Measurements from ENCODE around the gene NRBP1. TPM values are rescaled to one million over a fixed set of nuclear protein-coding genes. Genes with fewer than 3 reads are reported as not detected.

The NRBP1 gene
- total RNA-seq = 10 to 100 TPM; 51.3 to 75.9 (median 63.6) TPM

GRCh38 chr2:27428213-27428977 lies at the start of gene NRBP1:
Gene NRBP1 (plus strand): TSS chr2:27428631. CDS start chr2:27433274, 4,643 bp downstream.
- H3K27me3 ChIP-seq = no peaks in the 10 kb centered on the region
- H3K27ac ChIP-seq = peak within 1 kb of the TSS; percentile 95 to 100 (median 98)
- H3K9me3 ChIP-seq = no peaks in the 10 kb centered on the region
- peak within 1 kb of the TSS; percentile 78 to 99 (median 86) for H3K4me3 ChIP-seq
- peak; percentile 96 to 97 for TF ChIP-seq POLR2A (IDR thresholded peaks at IDR 0.05)
- TF ChIP-seq, protein P1, sequence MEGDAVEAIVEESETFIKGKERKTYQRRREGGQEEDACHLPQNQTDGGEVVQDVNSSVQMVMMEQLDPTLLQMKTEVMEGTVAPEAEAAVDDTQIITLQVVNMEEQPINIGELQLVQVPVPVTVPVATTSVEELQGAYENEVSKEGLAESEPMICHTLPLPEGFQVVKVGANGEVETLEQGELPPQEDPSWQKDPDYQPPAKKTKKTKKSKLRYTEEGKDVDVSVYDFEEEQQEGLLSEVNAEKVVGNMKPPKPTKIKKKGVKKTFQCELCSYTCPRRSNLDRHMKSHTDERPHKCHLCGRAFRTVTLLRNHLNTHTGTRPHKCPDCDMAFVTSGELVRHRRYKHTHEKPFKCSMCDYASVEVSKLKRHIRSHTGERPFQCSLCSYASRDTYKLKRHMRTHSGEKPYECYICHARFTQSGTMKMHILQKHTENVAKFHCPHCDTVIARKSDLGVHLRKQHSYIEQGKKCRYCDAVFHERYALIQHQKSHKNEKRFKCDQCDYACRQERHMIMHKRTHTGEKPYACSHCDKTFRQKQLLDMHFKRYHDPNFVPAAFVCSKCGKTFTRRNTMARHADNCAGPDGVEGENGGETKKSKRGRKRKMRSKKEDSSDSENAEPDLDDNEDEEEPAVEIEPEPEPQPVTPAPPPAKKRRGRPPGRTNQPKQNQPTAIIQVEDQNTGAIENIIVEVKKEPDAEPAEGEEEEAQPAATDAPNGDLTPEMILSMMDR (IDR thresholded peaks at IDR 0.05) = peak in 1 of 6 experiments; percentile 8
- peaks cover 0 to 34% (median 11%) of the 10 kb centered on the region in 4 donors for H3K4me1 ChIP-seq
- peaks cover 0 to 5% (median 0%) of the 10 kb centered on the region in 3 donors for H3K36me3 ChIP-seq
- DNase-seq = peak; percentile 89 to 97 (median 96)

GRCh38 chr2:27378809-27379290 lies 49.6 kb upstream of the NRBP1 start:
- H3K36me3 ChIP-seq = peaks cover 0 to 71% (median 0%) of the 10 kb centered on the region in 3 donors
- DNase-seq = no peak
- H3K27ac ChIP-seq = no peak overlapping the region
- TF ChIP-seq, protein P1 (IDR thresholded peaks at IDR 0.05) = no peak
- no peak for TF ChIP-seq POLR2A (IDR thresholded peaks at IDR 0.05)
- H3K4me3 ChIP-seq = no peak overlapping the region
- H3K27me3 ChIP-seq = no peaks in the 10 kb centered on the region
- peaks cover 0 to 25% (median 0%) of the 10 kb centered on the region in 4 donors for H3K4me1 ChIP-seq
- no peaks in the 10 kb centered on the region for H3K9me3 ChIP-seq

GRCh38 chr2:27379383-27379835 lies 49.0 kb upstream of the NRBP1 start:
- Histone ChIP-seq H3K36me3 (peaks cover 0 to 71% (median 0%) of the 10 kb centered on the region in 3 donors), H3K4me1 (peaks cover 0 to 25% (median 0%) of the 10 kb centered on the region in 4 donors), H3K4me3 (peak overlapping the region in 2 of 4 donors; percentile 73 to 77), H3K9me3 (no peaks in the 10 kb centered on the region), H3K27me3 (no peaks in the 10 kb centered on the region), H3K27ac (peak overlapping the region; percentile 85 to 88 (median 88))
- TF ChIP-seq, protein P1 (IDR thresholded peaks at IDR 0.05) = no peak
- no peak for TF ChIP-seq POLR2A (IDR thresholded peaks at IDR 0.05)
- DNase-seq = no peak

GRCh38 chr2:27379836-27380625 lies 48.4 kb upstream of the NRBP1 start:
- TF ChIP-seq, protein P1 (IDR thresholded peaks at IDR 0.05) = no peak
- peak; percentile 42 to 50 for TF ChIP-seq POLR2A (IDR thresholded peaks at IDR 0.05)
- DNase-seq = peak; percentile 57 to 83 (median 63)
- peaks cover 0 to 71% (median 0%) of the 10 kb centered on the region in 3 donors for H3K36me3 ChIP-seq
- H3K4me3 ChIP-seq = peak overlapping the region; percentile 61 to 94 (median 75)
- H3K4me1 ChIP-seq = peaks cover 0 to 25% (median 0%) of the 10 kb centered on the region in 4 donors
- H3K27ac ChIP-seq = peak overlapping the region; percentile 85 to 88 (median 88)
- no peaks in the 10 kb centered on the region for H3K9me3 ChIP-seq
- no peaks in the 10 kb centered on the region for H3K27me3 ChIP-seq
